Inferior parietal cortex (tissue), 1 donor: ENCODE measurements around the gene MAP3K20.
"Not testable (repeated sequence)": the region's sequence is repeated elsewhere in the genome, so short reads cannot be mapped to it uniquely, and the experiment has no call there.

Source experiments
- DNase-seq: peaks from one replicate; pipeline ENCODE4 v3.0.0-alpha.2; 2016; ENCODE audit errors: extremely low spot score

Gene MAP3K20

DNA sequence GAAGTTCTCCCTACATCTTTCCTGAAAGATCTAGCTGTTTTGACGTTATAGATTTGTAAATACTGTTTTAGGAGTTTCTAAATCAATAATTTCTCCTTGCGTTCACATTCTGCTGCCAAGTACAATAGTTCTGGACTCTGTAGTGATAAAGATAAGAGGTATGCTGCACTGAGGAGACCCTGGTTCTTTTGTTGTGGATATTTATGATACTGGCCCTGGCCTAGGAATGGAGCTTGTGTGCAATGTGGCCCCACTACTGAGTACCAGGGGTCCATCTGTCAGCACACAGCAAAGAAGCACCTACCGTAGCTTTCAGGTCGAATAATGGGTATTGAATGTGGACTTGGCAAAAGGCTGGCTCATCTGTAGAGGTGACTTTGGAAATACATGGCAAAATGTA, 85.0 kb downstream of the MAP3K20 start:
- DNase-seq = no peak

DNA sequence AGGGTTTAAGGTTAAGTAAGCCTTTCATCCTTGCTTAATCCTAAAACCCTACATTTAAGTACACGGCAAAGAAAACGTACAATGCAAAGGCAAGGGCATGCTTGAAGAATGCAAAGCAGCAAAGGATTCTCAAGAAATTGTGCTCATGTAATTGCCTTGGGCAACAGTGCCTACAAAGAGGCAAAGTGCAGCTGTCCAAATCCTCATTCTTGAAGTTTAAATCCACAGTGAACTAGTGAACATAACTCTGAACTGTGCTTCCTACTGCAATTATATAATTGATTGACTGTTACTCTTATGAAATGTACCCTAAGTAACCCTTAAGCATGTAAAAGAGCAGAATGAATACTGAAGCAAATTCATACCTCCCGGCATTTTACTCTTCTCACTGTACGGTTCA, 85.4 kb downstream of the MAP3K20 start:
- no peak for DNase-seq

DNA sequence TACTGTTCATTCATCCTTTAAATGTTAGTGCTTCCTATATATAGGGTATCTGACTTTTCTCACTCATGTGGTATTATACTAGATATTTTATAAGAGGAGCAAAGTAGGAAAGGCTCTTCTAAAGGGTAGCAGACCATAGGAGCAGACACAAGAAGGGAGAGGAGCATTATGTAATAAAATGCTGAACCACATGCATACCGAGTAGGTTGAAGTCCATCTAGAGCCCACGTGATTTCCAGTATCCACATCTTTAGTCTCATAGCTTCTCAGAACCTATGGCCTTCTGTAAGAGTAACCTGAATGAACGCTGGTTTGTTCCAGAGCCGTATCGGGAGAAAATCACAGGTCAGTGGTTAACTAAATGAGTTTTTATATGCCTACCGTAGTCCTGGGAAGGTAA, 85.9 kb downstream of the MAP3K20 start:
- DNase-seq = no peak

DNA sequence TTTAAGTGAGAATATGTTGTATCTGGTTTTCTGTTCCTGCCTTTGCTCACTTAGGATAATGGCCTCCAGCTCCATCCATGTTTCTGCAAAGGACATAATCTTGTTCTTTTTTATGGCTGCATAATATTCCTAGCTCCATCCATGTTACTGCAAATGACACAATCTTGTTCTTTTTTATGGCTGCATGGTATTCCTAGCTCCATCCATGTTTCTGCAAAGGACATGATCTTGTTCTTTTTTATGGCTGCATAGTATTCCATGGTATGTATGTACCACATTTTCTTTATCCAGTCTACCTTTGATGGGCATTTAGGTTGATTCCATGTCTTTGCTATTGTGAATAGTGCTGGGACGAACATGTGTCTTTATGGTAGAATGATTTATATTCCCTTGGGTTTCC, 87.7 kb downstream of the MAP3K20 start:
- DNase-seq = not testable (repeated sequence)

DNA sequence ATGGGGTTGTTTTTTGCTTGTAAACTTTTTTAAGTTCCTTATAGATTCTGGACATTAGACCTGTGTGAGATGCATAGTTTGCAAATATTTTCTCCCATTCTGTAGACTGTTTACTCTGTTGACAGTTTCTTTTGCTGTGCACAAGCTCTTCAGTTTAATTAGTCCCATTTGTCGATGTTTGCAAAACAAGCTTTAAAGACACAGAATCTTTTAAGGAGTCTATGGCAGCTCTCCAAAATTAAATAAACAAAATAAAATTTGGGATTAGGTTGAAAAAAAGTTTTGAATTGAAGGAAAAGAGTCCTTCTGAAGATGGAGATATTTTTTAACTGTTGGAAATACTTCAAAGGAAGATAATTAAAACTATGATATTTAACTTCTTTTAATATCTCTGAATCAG, 88.8 kb downstream of the MAP3K20 start:
- DNase-seq = no peak

DNA sequence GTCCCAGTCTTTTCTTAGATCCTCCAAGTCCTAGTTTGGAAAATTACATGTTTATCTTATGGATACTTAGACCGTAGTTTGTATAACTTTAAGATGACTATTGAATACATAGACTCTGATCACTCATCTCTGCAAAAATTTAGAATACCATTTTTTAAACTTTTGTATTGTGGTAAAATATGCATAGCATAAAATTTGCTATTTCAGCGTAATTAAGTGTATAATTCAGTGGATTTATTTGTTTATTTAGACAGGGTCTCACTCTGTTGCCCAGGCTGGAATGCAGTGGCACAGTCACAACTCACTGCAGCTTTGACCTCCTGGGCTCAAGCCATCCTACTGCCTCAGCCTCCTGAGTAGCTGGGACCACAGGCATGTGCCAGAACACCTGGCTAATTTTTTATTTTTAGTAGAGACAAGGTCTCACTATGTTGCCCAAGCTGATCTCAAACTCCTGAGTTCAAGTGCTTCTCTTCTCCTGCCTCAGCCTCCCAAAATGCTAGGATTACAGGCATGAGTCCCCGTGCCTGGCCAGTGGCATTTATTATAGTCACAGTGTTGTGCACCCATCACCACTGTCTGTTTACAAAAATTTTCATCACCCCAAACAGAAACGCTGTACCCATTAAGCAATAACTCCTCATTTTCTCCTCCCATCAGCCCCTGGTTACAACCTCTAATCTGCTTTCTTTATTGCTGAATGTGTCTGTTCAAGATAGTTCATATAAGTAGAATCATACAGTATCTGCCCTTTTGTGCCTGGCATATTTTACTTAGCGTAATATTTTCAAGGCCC, 90.0 kb downstream of the MAP3K20 start:
- no peak for DNase-seq

DNA sequence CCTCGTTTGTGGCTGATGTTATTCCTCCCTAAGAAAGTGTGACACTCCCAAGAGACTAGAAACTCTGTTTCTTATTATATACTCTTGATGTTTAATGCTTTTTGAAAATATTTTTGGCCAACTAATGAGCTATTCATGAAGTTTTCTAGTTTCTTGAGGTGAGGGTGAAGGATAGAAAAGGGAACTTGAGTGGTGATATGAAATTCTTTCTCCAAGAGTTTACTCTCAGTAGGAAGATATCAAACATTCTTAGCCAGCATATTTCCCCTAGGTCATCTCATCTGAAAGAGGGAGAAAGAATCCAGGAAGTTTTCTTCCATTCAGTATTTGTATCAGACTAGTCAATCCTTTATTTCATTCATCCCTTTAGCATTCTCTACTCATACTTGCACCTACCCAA, 95.7 kb downstream of the MAP3K20 start:
- no peak for DNase-seq

DNA sequence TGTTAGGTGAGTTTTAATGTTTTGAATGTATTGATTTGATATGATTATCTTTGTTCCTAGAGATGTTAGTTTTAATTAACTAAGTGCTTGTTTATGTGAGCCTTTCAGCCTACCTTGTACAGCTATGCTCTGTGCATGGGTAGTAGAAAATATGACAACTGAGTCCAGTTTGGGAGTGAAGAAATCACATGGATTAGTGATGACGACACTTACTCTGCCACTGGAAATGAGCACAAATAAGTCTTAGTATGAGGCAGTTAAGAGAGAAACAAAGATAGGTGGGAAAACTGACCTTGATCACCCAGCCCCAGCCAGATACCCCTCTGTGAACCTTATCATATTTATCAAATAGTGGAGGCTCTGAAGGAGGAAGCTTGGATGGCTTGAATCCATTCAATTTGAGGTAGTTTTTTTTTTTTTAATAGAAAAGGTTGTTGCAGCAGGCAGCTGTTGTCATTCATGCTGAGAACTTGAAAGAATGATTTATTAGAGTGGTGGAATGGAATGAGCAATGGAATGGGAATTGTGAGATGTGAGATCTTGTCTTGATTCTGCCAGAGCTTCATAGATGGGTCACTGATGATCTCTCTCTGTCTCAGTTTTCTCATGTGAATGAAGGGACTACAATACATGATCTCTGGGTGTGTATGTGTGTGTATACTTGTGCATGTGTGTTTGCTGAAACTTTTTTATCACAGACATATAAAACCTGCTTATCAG, 96.4 kb downstream of the MAP3K20 start:
- no peak for DNase-seq

DNA sequence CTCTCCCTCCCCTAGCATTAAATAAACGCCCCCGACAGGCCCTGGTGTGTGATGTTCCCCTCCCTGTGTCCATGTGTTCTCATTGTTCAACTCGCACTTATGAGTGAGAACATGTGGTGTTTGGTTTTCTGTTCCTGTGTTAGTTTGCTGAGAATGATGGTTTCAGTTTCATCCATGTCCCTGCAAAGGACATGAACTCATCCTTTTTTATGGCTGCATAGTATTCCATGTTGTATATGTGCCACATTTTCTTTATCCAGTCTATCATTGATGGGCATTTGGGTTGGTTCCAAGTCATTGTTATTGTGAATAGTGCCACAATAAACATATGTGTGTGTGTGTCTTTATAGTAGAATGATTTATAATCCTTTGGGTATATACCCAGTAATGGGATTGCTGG, 98.7 kb downstream of the MAP3K20 start:
- DNase-seq = not testable (repeated sequence)

DNA sequence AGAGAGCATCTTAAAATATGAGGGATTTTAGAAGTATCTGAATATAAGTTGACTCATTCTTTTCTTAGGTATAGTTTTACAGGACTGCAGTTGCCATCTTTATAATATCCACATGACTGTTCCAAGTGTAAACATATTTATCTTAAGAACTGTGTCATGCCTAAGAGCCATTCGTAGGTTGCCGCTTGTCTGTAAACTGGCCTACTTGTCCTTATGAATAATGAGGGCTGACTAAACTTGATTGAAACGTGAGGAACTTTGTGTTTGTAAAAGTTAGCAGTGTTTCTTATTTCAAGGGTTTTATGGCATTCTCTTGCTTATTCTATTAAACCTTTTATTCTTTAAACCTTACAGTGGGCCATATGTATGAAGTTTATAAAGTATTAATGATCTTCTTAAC, 99.6 kb downstream of the MAP3K20 start:
- DNase-seq = no peak

DNA sequence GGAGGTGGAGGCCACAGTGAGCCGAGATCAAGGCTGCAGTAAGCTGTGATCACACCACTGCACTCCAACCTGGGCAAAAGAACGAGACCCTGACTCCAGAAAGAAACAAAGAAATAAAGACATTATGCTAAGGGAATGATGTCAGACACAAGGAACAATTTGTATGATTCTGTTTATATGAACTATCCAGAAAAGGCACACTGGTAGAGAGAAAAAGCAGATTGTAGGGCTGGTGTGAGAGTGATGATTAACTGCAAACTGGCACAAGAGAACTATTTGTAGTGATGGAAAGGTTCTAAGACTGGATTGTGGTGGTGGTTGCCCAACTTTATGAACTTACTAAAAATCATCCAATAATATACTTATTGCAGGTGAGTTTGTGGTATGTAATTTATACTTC, 106.3 kb downstream of the MAP3K20 start:
- DNase-seq = no peak

DNA sequence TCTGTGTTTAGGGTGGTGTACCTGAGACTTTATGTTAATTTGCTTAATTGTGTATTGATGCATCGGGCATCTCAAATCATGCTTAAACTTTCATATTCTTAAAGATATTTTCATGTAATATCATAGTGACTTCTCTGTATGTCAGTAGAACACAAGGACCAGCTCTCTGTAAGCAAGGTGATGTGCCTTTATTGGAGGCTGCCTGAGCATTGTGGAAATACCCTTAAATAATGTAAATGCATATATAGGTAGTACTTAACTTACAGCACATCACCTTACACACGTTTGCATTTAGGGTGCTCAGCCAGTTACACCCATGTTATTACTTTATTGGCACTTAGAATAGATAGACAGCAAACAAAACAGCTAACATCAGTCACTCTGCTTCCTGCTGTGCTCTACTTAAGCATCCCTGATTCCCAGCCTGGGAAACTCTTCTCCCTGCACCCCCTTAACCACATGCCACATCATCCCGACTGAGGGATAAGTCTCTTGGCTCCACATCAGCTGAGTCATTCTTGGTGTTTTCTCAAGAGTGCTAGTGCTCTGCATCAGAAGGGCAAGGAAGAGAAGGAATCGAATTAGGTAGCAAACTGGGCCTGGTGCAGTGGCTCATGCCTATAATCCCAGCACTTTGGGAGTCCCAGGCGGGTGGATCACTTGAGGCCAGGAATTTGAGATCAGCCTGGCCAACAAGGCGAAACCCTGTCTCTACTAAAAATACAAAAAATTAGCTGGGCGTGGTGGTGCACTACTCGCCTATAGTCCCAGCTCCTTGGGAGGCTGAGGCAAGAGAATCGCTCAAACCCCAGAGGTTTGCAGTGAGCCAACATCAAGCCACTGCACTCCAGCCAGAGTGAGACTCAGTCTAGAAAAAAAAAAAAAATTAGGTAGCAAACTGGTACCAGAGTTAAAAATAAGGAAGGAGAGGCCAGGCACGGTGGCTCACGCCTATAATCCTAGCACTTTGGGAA, 108.7 kb downstream of the MAP3K20 start:
- DNase-seq = no peak

DNA sequence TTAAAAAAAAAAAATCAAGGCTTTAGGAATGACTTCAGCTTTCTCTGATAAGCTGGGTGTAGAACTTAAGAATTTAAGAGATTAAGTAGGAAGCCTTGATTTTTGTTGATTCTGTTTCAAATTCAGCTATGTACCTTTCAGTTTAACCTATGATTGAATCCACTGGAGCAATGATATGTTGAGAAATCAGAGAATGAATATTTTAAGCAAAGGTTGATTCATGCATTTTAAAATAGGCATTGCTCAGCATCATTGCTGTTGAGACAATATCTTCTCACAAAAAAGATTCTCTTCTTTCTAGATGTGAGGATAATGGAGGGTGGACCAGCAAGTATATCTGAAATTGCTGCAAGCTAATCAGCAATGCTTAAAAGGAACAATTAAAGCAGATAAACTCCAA, 109.8 kb downstream of the MAP3K20 start:
- no peak for DNase-seq

DNA sequence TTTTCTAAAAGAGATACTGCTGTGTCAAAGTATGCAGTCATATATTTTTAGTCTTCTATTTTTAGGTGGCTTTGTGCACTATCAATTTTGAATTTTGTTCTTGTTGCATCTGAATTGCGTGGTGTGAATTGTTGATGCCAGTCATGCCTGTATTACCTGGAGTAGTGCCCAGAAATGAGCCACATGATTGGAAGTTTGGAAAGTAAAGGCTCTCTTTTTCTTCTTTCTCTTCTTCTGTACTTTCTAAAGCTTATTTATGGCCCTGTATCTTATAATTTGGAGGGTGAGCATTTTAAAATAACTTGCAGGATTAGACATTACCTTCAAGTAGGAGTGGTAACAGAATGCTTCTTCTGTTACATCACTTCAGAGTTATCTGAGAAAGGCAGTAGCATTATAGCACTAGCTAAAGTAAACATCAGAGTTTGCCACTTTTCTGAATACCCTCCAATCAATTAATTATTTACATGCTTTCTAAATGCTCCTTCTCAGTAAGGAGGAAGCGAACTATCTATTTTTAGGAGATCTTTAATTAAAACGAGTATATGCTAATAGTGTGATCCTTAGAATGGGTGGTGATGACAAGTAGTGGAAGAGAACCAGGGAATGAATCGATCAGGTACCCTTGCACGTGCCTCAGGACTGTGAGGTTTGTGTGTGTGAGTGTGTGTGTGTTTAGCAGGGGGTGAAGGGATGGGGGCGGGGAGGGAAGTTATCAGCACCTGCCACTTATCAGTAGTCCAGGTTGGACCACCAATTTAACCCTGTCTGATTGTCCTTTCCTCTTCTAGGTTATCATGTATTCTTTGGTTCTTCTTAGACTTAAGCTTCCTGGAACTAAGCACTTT, 112.5 kb downstream of the MAP3K20 start:
- peak; percentile 34 for DNase-seq

DNA sequence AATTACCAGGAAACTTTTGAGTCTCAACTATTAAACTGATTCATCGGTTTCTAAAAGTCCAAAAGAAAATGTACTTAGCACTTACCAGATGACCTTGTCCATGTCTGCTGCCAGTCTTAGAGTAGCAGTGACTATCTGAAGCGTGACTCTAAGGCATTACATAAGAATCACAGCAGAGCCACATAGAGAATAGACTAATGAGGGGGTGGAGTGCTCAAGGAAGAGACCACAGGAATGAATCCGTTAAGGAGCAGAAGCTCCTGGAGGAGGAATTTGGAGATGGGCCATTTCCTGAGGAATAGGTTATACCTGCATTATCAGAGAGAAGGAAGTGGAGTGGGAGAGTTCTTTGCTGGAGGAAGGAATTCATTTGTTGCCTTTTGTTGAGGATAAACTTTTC, 116.0 kb downstream of the MAP3K20 start:
- DNase-seq = no peak

DNA sequence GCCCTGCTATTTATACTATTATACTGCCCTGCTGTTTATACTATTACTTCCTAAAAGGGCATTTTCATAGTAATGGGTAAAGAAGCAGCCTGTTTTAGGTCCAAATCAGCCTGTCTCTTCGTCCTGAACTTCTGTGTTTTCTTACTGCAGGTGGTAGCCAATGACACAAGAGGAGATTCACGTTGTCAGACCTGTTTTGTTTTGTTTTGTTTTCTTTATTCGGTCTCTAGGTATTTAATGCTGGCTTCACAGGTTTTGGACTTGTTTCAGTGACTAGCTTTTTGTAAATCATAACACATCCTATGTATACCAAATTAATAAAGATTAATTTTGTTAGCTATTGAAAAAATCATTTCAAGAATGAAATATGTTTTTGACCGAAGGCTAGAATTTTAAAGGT, 116.4 kb downstream of the MAP3K20 start:
- no peak for DNase-seq

DNA sequence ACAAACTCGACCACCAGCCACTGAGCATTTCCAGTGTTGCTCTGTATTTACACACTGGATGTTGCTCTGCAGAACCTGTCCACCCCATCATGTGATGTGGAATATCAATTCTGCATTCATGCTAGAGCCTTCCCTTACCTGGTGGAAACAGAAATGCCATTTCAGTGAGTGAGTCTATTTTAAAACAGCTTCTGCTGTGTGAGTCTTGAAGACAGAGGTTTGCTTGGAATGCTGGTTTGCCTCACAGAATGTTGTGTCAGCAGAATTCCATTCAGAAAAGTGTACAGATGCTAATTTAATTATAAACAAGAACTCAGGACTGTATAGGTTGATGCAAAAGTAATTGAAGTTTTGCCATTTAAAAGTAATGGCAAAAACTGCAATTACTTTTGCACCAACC, 118.3 kb downstream of the MAP3K20 start:
- no peak for DNase-seq

DNA sequence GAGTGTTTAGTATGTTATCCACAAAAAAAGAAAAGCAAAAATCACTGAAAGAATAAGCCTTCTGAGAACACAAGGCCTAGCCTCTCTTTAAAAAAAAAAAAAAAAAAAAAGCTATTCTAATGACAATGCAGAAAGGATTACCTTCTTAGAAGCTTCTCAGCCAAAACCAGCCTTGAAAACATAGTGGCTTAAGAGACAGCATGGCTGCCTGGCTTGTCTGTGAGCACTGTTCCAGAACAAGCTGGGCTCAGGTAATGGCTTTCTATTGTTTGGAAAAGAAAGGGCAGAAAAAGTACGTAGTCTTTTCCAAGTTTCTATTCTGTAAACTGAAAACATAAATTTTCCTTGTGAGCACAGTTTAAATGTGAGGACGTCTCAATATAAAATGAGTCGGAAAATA, 119.5 kb downstream of the MAP3K20 start:
- no peak for DNase-seq

DNA sequence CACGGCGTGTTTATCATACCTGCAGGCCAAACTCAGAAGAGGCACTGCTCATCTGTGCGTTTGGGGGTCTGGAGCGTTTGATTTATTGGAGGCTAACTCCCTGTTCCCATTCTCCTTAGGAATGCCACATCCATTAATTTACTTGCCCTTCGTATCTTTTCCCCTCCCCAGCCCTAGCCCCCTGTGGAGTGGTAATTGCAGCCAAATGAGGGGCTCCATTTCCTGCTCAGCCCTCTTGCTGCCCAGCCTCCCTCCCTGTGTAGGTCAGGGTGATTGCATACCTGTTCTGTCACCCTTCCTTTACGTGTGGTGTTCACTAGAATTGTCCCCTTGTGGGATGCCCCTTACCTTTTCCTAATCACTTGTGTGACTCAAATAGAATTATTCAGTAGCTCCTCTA, 120.4 kb downstream of the MAP3K20 start:
- no peak for DNase-seq

DNA sequence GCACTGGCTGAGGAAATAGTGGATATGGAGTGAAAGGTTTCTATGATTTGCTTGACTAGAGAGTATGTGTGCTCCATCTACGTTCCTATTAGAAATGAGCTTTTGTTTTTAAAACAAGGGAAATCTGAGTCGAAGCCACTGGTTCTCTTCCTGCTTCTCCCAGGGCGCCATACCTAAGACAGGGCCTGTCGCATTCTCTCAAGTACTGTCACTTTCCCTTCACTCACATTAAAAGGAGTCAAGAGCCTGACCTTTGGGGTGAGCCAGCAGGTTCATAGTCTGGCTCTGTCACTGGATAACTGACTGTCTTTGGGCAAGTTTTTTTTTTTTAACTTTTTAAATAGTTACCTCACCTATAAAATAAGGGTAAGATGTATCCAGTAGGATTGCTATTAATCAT, 121.0 kb downstream of the MAP3K20 start:
- DNase-seq = no peak

DNA sequence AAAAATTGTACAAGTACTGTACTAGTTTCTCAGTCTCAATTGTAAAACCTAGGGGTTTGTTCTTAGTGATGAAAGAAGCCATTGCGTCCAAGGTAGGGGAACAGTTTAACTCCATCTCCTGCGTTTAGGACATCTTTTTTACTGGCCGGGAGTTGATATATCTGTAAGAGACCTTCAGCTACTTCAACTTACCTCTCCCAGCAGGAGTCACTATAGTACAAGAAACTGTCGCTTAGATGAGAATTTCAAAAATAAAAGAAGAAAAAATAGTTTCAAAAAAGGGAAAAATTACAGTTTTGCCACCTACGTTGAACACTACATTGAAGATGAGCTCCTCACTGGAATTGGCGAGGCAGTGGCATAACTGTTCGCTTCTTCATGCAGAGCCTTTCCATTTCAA, 122.7 kb downstream of the MAP3K20 start:
- DNase-seq = no peak
